Lower leg skin (tissue), 4 donors: Measurements from ENCODE around the gene OSBPL7. TPM values are rescaled to one million over a fixed set of nuclear protein-coding genes. Genes with fewer than 3 reads are reported as not detected.
"Not testable (repeated sequence)": the region's sequence is repeated elsewhere in the genome, so short reads cannot be mapped to it uniquely, and the experiment has no call there.

Experiments used
- DNase-seq, 2 donors: peaks; one replicate each; pipeline ENCODE4 v3.0.0-alpha.2; 2019; ENCODE audit warnings: low spot score in 2 of 2
- H3K4me3 ChIP-seq: fragments of 200-600 bp; sonication (generic); 2 replicates; pipeline ENCODE4 v1.5.1; 2017; ENCODE audit warnings: mild to moderate bottlenecking, low read depth; ENCODE audit not compliant: poor library complexity, severe bottlenecking
- CTCF ChIP-seq, 3 donors: fragments of 450-650 bp; IDR thresholded peaks; one replicate each; pipeline ENCODE4 v1.5.1; 2016; ENCODE audit warnings: antibody characterized with exemption in 3 of 3, mild to moderate bottlenecking in 3 of 3, moderate library complexity in 2 of 3
- POLR2A ChIP-seq, 2 donors: fragments of 450-650 bp; IDR thresholded peaks; one replicate each; pipeline ENCODE4 v1.6.1; 2016 to 2017; ENCODE audit warnings: antibody characterized with exemption in 2 of 2, mild to moderate bottlenecking in 1 of 2, moderate library complexity in 1 of 2
- WGBS, 2 donors: methylation state at CpG; one replicate each; pipeline ENCODE4 v1.1.5; 2018; 5-methylcytosine and 5-hydroxymethylcytosine counted together
- intact Hi-C: fragments of 100-400 bp; cut with DNase I; formaldehyde crosslinking; loops from one replicate; pipeline ENCODE4 v1.15.0; 2023; ENCODE audit warnings: low total_unique reads
- total RNA-seq, 4 donors: library from RNA; depleted of rRNA; stranded (reverse); fragments of >200 nt; gene quantifications; one replicate each; pipeline ENCODE4 v1.1.0, GENCODE V29; 2016

Gene OSBPL7
- total RNA-seq, 4 donors from 2014 or later: 1.1 to 8.4 (median 1.8) TPM

GRCh38 chr17:47774987-47775580 is 46.5 kb downstream of the OSBPL7 start:
- intact Hi-C loops: loop anchor here (5.0 kb wide), 1 partner anchor 1808 kb away; no protein-coding TSS in a partner anchor
- WGBS, 2 donors: 71 to 75% methylated on average over 1 of the region's 1 CpG
- H3K4me3 ChIP-seq: no peak overlapping the region
- DNase-seq: no peak
- TF ChIP-seq CTCF (IDR thresholded peaks at IDR 0.05) (no peak), POLR2A (IDR thresholded peaks at IDR 0.05) (no peak)

- no peak overlapping the region for H3K4me3 ChIP-seq
- no peak for DNase-seq
- WGBS, 2 donors: 63 to 74% methylated on average over 4 of the region's 4 CpGs
- intact Hi-C loops: loop anchor here (5.0 kb wide), 1 partner anchor 1807 kb away; no protein-coding TSS in a partner anchor
- TF ChIP-seq POLR2A (IDR thresholded peaks at IDR 0.05) (no peak), CTCF (IDR thresholded peaks at IDR 0.05) (no peak)
These were observed 47.3 kb downstream of the OSBPL7 start for GRCh38 chr17:47774331-47774730.

GRCh38 chr17:47773649-47774048 is 47.9 kb downstream of the OSBPL7 start:
- intact Hi-C loops: loop anchor here (5.0 kb wide), 1 partner anchor 1806 kb away; no protein-coding TSS in a partner anchor
- not testable (repeated sequence) for DNase-seq, H3K4me3 ChIP-seq
- 85 to 90% methylated on average over 9 of the region's 9 CpGs for WGBS, 2 donors

GRCh38 chr17:47763913-47764582 is 57.5 kb downstream of the OSBPL7 start:
- no peak for DNase-seq
- intact Hi-C loops: no loop called here
- WGBS, 2 donors: 83 to 85% methylated on average over 3 of the region's 3 CpGs
- no peak overlapping the region for H3K4me3 ChIP-seq
- TF ChIP-seq CTCF (IDR thresholded peaks at IDR 0.05) (no peak), POLR2A (IDR thresholded peaks at IDR 0.05) (no peak)

GRCh38 chr17:47762728-47763127 is 58.9 kb downstream of the OSBPL7 start:
- 87% methylated on average over 2 of the region's 2 CpGs for WGBS, 2 donors
- H3K4me3 ChIP-seq: no peak overlapping the region
- no peak for DNase-seq
- TF ChIP-seq POLR2A (IDR thresholded peaks at IDR 0.05) (no peak), CTCF (IDR thresholded peaks at IDR 0.05) (no peak)
- intact Hi-C loops: no loop called here

GRCh38 chr17:47760409-47761140 is 61.0 kb downstream of the OSBPL7 start:
- intact Hi-C loops: no loop called here

More at GRCh38 chr17:47760409-47761140, 61.0 kb downstream of the OSBPL7 start:
- WGBS, 2 donors: 70 to 81% methylated on average over 5 of the region's 5 CpGs
- no peak for DNase-seq
- H3K4me3 ChIP-seq: no peak overlapping the region
- TF ChIP-seq POLR2A (IDR thresholded peaks at IDR 0.05): no peak
- TF ChIP-seq CTCF (IDR thresholded peaks at IDR 0.05): no peak
